ENCODE measurements around the gene AGER. TPM values are rescaled to one million over a fixed set of nuclear protein-coding genes. Genes with fewer than 3 reads are reported as not detected.

Gene AGER
- total and polyA plus RNA-seq, 2 of the 4 experiments (the other 2 are of a cell fraction) = 0.18 to 4.2 TPM

DNA sequence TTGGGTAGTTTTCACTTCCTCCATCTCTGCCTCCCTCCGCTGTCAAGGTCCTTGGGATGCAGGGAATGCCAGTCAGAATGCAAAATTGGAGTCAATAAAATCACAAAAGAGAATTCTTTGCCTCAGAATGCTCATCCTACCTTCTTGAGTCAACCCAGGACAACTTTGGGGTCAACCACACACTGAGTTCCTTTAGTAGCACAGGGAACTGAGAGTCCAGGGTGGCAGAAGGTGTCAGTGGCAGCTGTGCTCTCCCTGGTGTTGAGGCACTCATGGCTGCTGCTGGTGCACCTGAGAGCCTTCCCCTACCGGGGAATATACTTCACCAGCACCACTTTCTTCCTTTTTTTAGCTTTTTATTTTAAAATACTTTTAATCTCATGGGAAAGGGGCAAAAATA lies 40.6 kb upstream of the AGER start:
- TF ChIP-seq RCOR1 (IDR thresholded peaks at IDR 0.05; ENCODE audit: insufficient replicate concordance, low read length) = no peak
- TF ChIP-seq, protein P1, sequence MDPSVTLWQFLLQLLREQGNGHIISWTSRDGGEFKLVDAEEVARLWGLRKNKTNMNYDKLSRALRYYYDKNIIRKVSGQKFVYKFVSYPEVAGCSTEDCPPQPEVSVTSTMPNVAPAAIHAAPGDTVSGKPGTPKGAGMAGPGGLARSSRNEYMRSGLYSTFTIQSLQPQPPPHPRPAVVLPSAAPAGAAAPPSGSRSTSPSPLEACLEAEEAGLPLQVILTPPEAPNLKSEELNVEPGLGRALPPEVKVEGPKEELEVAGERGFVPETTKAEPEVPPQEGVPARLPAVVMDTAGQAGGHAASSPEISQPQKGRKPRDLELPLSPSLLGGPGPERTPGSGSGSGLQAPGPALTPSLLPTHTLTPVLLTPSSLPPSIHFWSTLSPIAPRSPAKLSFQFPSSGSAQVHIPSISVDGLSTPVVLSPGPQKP (IDR thresholded peaks at IDR 0.05; ENCODE audit: borderline replicate concordance, low read depth, low read length) = no peak
- no peak for TF ChIP-seq CEBPB (IDR thresholded peaks at IDR 0.05; ENCODE audit: low read depth, low read length)
- no peak for TF ChIP-seq BHLHE40 (IDR thresholded peaks at IDR 0.05; ENCODE audit: low read depth, low read length)
- TF ChIP-seq POLR2A (IDR thresholded peaks at IDR 0.05; ENCODE audit: low read depth, low read length) = no peak
- no peak for TF ChIP-seq RAD21 (IDR thresholded peaks at IDR 0.05; ENCODE audit: low read length)
- TF ChIP-seq FOS (IDR thresholded peaks at IDR 0.05; ENCODE audit: low read depth, low read length) = no peak
- no peak for TF ChIP-seq MXI1 (IDR thresholded peaks at IDR 0.05; ENCODE audit: borderline replicate concordance, low read depth, low read length)
- TF ChIP-seq SMC3 (IDR thresholded peaks at IDR 0.05; ENCODE audit: low read depth, low read length) = no peak
- TF ChIP-seq RFX5 (IDR thresholded peaks at IDR 0.05; ENCODE audit: low read depth, low read length) = no peak
- TF ChIP-seq MAFK (IDR thresholded peaks at IDR 0.05; ENCODE audit: low read depth, low read length) = no peak
- TF ChIP-seq, protein P2, sequence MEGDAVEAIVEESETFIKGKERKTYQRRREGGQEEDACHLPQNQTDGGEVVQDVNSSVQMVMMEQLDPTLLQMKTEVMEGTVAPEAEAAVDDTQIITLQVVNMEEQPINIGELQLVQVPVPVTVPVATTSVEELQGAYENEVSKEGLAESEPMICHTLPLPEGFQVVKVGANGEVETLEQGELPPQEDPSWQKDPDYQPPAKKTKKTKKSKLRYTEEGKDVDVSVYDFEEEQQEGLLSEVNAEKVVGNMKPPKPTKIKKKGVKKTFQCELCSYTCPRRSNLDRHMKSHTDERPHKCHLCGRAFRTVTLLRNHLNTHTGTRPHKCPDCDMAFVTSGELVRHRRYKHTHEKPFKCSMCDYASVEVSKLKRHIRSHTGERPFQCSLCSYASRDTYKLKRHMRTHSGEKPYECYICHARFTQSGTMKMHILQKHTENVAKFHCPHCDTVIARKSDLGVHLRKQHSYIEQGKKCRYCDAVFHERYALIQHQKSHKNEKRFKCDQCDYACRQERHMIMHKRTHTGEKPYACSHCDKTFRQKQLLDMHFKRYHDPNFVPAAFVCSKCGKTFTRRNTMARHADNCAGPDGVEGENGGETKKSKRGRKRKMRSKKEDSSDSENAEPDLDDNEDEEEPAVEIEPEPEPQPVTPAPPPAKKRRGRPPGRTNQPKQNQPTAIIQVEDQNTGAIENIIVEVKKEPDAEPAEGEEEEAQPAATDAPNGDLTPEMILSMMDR (conservative IDR thresholded peaks at IDR 0.05; ENCODE audit: low read depth, low read length) = no peak
- TF ChIP-seq NFE2L2 (IDR thresholded peaks at IDR 0.05; ENCODE audit: low read depth, low read length) = no peak
- TF ChIP-seq CHD1 (IDR thresholded peaks at IDR 0.05; ENCODE audit: low read depth, low read length) = no peak
- TF ChIP-seq MAZ (IDR thresholded peaks at IDR 0.05; ENCODE audit: borderline replicate concordance, low read depth, low read length) = no peak
- TF ChIP-seq, protein P3, sequence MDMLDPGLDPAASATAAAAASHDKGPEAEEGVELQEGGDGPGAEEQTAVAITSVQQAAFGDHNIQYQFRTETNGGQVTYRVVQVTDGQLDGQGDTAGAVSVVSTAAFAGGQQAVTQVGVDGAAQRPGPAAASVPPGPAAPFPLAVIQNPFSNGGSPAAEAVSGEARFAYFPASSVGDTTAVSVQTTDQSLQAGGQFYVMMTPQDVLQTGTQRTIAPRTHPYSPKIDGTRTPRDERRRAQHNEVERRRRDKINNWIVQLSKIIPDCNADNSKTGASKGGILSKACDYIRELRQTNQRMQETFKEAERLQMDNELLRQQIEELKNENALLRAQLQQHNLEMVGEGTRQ (IDR thresholded peaks at IDR 0.05; ENCODE audit: low read depth, low read length) = no peak
- Histone ChIP-seq H4K20me1 (ENCODE audit: insufficient read depth, low read length) (no peaks in the 10 kb centered on the region), H3K56ac (ENCODE audit: extremely low read depth, insufficient read depth, low read length) (no peak overlapping the region), H3K79me1 (ENCODE audit: low read depth in 1 of 2, low read length in 2 of 2) (no peaks in the 10 kb centered on the region), H3K18ac (ENCODE audit: low read depth, low read length) (no peak overlapping the region), H3K4me2 (ENCODE audit: low read depth, low read length) (no peak overlapping the region), H4K91ac (ENCODE audit: insufficient read depth, low read depth, low read length) (no peak overlapping the region), H3K27me3 (ENCODE audit: control insufficient read depth, insufficient read depth, low read length) (peaks cover 23% of the 10 kb centered on the region), H2AK9ac (replicated peaks; ENCODE audit: low read depth, low read length, poor library complexity) (no peak overlapping the region), H3K14ac (replicated peaks; ENCODE audit: low read depth, low read length) (no peak overlapping the region), H2AFZ (replicated peaks; ENCODE audit: low read length, poor library complexity) (no peak overlapping the region), H2BK120ac (ENCODE audit: low read depth, low read length) (no peak overlapping the region), H2BK20ac (ENCODE audit: low read depth, low read length) (no peak overlapping the region), H3K36me3 (ENCODE audit: control insufficient read depth, insufficient read depth, low read length) (no peaks in the 10 kb centered on the region), H3K4me3 (ENCODE audit: insufficient read depth, low read depth, low read length) (no peak overlapping the region), H2BK5ac (ENCODE audit: low read depth, low read length, poor library complexity, severe bottlenecking) (no peak overlapping the region), H3K4ac (ENCODE audit: low read depth, low read length) (no peak overlapping the region), H3K23ac (ENCODE audit: low read depth, low read length) (no peak overlapping the region), H2BK15ac (ENCODE audit: low read depth, low read length) (no peak overlapping the region), H3K9ac (ENCODE audit: low read depth, low read length) (no peak overlapping the region), H4K8ac (ENCODE audit: low read depth in 2 of 2, low read length in 2 of 2) (no peak overlapping the region), H2AK5ac (ENCODE audit: low read depth, low read length) (no peak overlapping the region), H4K5ac (ENCODE audit: low read depth, low read length) (no peak overlapping the region), H3K9me1 (ENCODE audit: insufficient read depth, low read length) (no peaks in the 10 kb centered on the region), H3K9me3 (ENCODE audit: control insufficient read depth, insufficient read depth, low read length) (no peaks in the 10 kb centered on the region), H3K4me1 (ENCODE audit: control insufficient read depth, insufficient read depth, low read length) (no peaks in the 10 kb centered on the region), H3K27ac (ENCODE audit: insufficient read depth, low read length) (no peak overlapping the region)
- DNase-seq (no peak), ATAC-seq (ENCODE audit: low read depth) (no peak)
- CTCF ChIA-PET = no interaction called here
- dilution Hi-C loops (cut with HindIII; ENCODE audit: low sequenced_read_pairs, unreplicated experiment) (no loop called here), intact Hi-C loops (cut with micrococcal nuclease) (no loop called here), in situ Hi-C loops (cut with MboI; ENCODE audit: low sequenced_read_pairs) (no loop called here)
- POLR2A ChIA-PET (ENCODE audit: unreplicated experiment) = no interaction called here
- 40% methylated on average over 1 of the region's 2 CpGs; no CpG with 5 or more reads in 1 of the 2 experiments for WGBS, 2 experiments (ENCODE audit: extremely low coverage in 2 of 2, insufficient read length in 1 of 2)
- BruUV-seq (replicated peaks) = no TSS peak

Measured in IMR-90 (cell line).